ENCODE data around the gene TRPM2.

Gene TRPM2

GRCh38 chr21:44486302-44486701 is 132.9 kb downstream of the TRPM2 start:
- no peak for ATAC-seq

- ATAC-seq, result no peak
Measured at GRCh38 chr21:44487831-44488230, 134.4 kb downstream of the TRPM2 start.

- ATAC-seq, result no peak
Measured at GRCh38 chr21:44489962-44490361, 136.5 kb downstream of the TRPM2 start.

- no peak for ATAC-seq
Measured at GRCh38 chr21:44490405-44490804, 137.0 kb downstream of the TRPM2 start.

- no peak for ATAC-seq
Measured at GRCh38 chr21:44490816-44491215, 137.4 kb downstream of the TRPM2 start.
